Activated naive CD8-positive, alpha-beta T cell treated with anti-CD3 and anti-CD28 coated beads, Interleukin-2, amount 50 U/mL, for 16 hours (primary cell): ENCODE measurements around the gene DCT.

Experiments used
- DNase-seq: peaks from one replicate; pipeline ENCODE4 v3.0.0-alpha.2; 2020; ENCODE audit warnings: low read depth, low spot score

DCT gene

GRCh38 chr13:94395860-94396259 lies 83.6 kb downstream of the DCT start:
- DNase-seq: no peak

- no peak for DNase-seq
Observed at GRCh38 chr13:94394723-94395122, 84.8 kb downstream of the DCT start.

GRCh38 chr13:94390881-94391280 lies 88.6 kb downstream of the DCT start:
- DNase-seq: no peak

- DNase-seq: no peak
Observed at GRCh38 chr13:94389604-94390351, 89.7 kb downstream of the DCT start.

- DNase-seq: no peak
Observed at GRCh38 chr13:94387047-94387446, 92.4 kb downstream of the DCT start.
